ENCODE data around the gene PPP1R15A.
"Not testable (repeated sequence)": the region's sequence is repeated elsewhere in the genome, so short reads cannot be mapped to it uniquely, and the experiment has no call there.

PPP1R15A gene

GRCh38 chr19:48881741-48882657 lies 9.8 kb downstream of the PPP1R15A start:
- no peak for DNase-seq

- no peak for DNase-seq
Observed at GRCh38 chr19:48883726-48884125, 11.5 kb downstream of the PPP1R15A start.

- DNase-seq: no peak
Observed at GRCh38 chr19:48887861-48888612, 15.8 kb downstream of the PPP1R15A start.

- DNase-seq: not testable (repeated sequence)
Observed at GRCh38 chr19:48889496-48889895, 17.3 kb downstream of the PPP1R15A start.

GRCh38 chr19:48890551-48890950 lies 18.3 kb downstream of the PPP1R15A start:
- DNase-seq: no peak

- no peak for DNase-seq
Observed at GRCh38 chr19:48895226-48895625, 23.0 kb downstream of the PPP1R15A start.

- DNase-seq: peak; percentile 65
Observed at GRCh38 chr19:48896191-48896720, 24.0 kb downstream of the PPP1R15A start.

GRCh38 chr19:48897181-48897580 lies 25.0 kb downstream of the PPP1R15A start:
- no peak for DNase-seq

GRCh38 chr19:48899386-48899749 lies 27.1 kb downstream of the PPP1R15A start:
- DNase-seq: not testable (repeated sequence)

- peak; percentile 99 for DNase-seq
Observed at GRCh38 chr19:48899781-48900476, 27.7 kb downstream of the PPP1R15A start, which contains the start of gene NUCB1. Gene NUCB1, plus strand, starts transcription at chr19:48900312. Its CDS starts 485 bp downstream, at chr19:48900797.

GRCh38 chr19:48900477-48901406 lies 28.5 kb downstream of the PPP1R15A start:
- DNase-seq: no peak

- DNase-seq: not testable (repeated sequence)
Observed at GRCh38 chr19:48902291-48902690, 30.1 kb downstream of the PPP1R15A start.

GRCh38 chr19:48903788-48904187 lies 31.6 kb downstream of the PPP1R15A start:
- DNase-seq: not testable (repeated sequence)

GRCh38 chr19:48905664-48906063 lies 33.4 kb downstream of the PPP1R15A start:
- DNase-seq: no peak

- DNase-seq: no peak
Observed at GRCh38 chr19:48906324-48906723, 34.1 kb downstream of the PPP1R15A start.

GRCh38 chr19:48907671-48908070 lies 35.5 kb downstream of the PPP1R15A start:
- no peak for DNase-seq

- not testable (repeated sequence) for DNase-seq
Observed at GRCh38 chr19:48909424-48910077, 37.3 kb downstream of the PPP1R15A start.

GRCh38 chr19:48910803-48911202 lies 38.6 kb downstream of the PPP1R15A start:
- no peak for DNase-seq

GRCh38 chr19:48913114-48913889 lies 41.1 kb downstream of the PPP1R15A start:
- DNase-seq: no peak

- no peak for DNase-seq
Observed at GRCh38 chr19:48914181-48914580, 42.0 kb downstream of the PPP1R15A start.

All from stimulated activated CD4-positive, alpha-beta T cell treated with anti-CD3 and anti-CD28 coated beads, Interleukin-1b, Interleukin-23, amount 100 ng/mL, for 48 hours (primary cell).